ENCODE measurements around the gene SYDE2. TPM values are rescaled to one million over a fixed set of nuclear protein-coding genes. Genes with fewer than 3 reads are reported as not detected.

SYDE2 gene
- total and polyA plus RNA-seq, 9 of the 15 experiments (the other 6 are each of a cell fraction or from before 2014, with no cell fraction given), result 0.39 to 8.7 (median 4.5) TPM

- Histone ChIP-seq H3K9me3 (replicated peaks; ENCODE audit: control insufficient read depth, insufficient read depth, low read depth, low read length) (no peaks in the 10 kb centered on the region), H3K79me2 (ENCODE audit: control insufficient read depth, insufficient read depth, low read length) (no peaks in the 10 kb centered on the region), H3K9ac (ENCODE audit: insufficient read depth in 1 of 2, low read depth in 2 of 2, low read length in 2 of 2) (no peak overlapping the region; a peak in 1 of 4 replicates), H3K4me2 (ENCODE audit: insufficient read depth, low read length) (no peak overlapping the region), H3K4me3 (no peak overlapping the region), H3K36me3 (ENCODE audit: control insufficient read depth, insufficient read depth, low read length) (no peaks in the 10 kb centered on the region), H3K27me3 (ENCODE audit: control insufficient read depth in 2 of 2, insufficient read depth in 2 of 2, low read length in 2 of 2) (no peaks in the 10 kb centered on the region; a peak in 1 of 5 replicates), H3K9me1 (ENCODE audit: control insufficient read depth, insufficient read depth, low read length) (no peaks in the 10 kb centered on the region), H3K4me1 (replicated peaks in 1 of 2; ENCODE audit: control insufficient read depth in 2 of 2, insufficient read depth in 2 of 2, low read length in 2 of 2) (no peaks in the 10 kb centered on the region), H3K27ac (ENCODE audit: extremely low read depth, low read depth, low read length) (no peak overlapping the region), H4K20me1 (replicated peaks; ENCODE audit: control insufficient read depth, insufficient read depth, low read length) (no peaks in the 10 kb centered on the region), H2AFZ (ENCODE audit: low read depth, low read length) (no peak overlapping the region)
- DNase-seq (ENCODE audit: extremely low read depth in 1 of 4, low spot score in 3 of 4) (no peak), FAIRE-seq (no peak), ATAC-seq (no peak)
- intact Hi-C loops (cut with micrococcal nuclease) (no loop called here), in situ Hi-C loops (cut with MboI) (no loop called here)
- CTCF ChIA-PET (ENCODE audit: low intra/inter-chr PET ratio), result no interaction called here
- no TSS peak for BruUV-seq (replicated peaks)
- WGBS (ENCODE audit: insufficient coverage, low coverage, missing lambda C conversion rate), result 0% methylated on average over 2 of the region's 2 CpGs
- POLR2A ChIA-PET, result interaction anchor here (1.5 kb wide), 1 partner anchor 8 kb away, joined by 3 read pairs; no protein-coding TSS in a partner anchor
- TF ChIP-seq GTF2E2 (tag; IDR thresholded peaks at IDR 0.05) (no peak), KLF16 (IDR thresholded peaks at IDR 0.05) (no peak), TGIF2 (CRISPR knock-in tag; IDR thresholded peaks at IDR 0.05) (no peak), DEAF1 (CRISPR knock-in tag; IDR thresholded peaks at IDR 0.05) (no peak), CXXC5 (CRISPR knock-in tag; IDR thresholded peaks at IDR 0.05) (no peak), DDX20 (tag; IDR thresholded peaks at IDR 0.05; ENCODE audit: low read depth) (no peak), KDM1A (IDR thresholded peaks at IDR 0.05) (peak in 1 of 2 experiments; percentile 63; a peak in 3 of 4 replicates), EGR1 (conservative IDR thresholded peaks at IDR 0.05) (no peak), ZNF133 (CRISPR knock-in tag; IDR thresholded peaks at IDR 0.05) (no peak), NFYB (IDR thresholded peaks at IDR 0.05; ENCODE audit: extremely low read depth, insufficient read length) (no peak), SMARCA5 (IDR thresholded peaks at IDR 0.05) (peak; percentile 73; the same call in 1 of the 2 replicates), ILK (tag; IDR thresholded peaks at IDR 0.05; ENCODE audit: borderline replicate concordance, low read depth) (no peak), ZNF507 (tag; conservative IDR thresholded peaks at IDR 0.05) (no peak), HMGN3 (IDR thresholded peaks at IDR 0.05; ENCODE audit: borderline replicate concordance, extremely low read depth, insufficient read length, low read depth, low read length) (no peak), NR1H2 (CRISPR knock-in tag; IDR thresholded peaks at IDR 0.05) (no peak), RNF2 (IDR thresholded peaks at IDR 0.05) (no peak), ZNF23 (CRISPR knock-in tag; IDR thresholded peaks at IDR 0.05) (no peak), BCOR (IDR thresholded peaks at IDR 0.05) (peak; percentile 92), RBM25 (IDR thresholded peaks at IDR 0.05; ENCODE audit: low read depth, low read length, severe bottlenecking) (peak; percentile 53)
These were observed 7.7 kb upstream of the SYDE2 start for GRCh38 chr1:85208488-85208887.
